ENCODE results near the gene PBLD.
A peak's percentile ranks its signal among the peaks of the same experiment; 100 is the strongest.
"Not testable (repeated sequence)": the region's sequence is repeated elsewhere in the genome, so short reads cannot be mapped to it uniquely, and the experiment has no call there.

PBLD gene

GRCh38 chr10:68327889-68328786 lies 4.6 kb downstream of the PBLD start:
- peaks cover 2% of the 10 kb centered on the region for H3K79me1 ChIP-seq (ENCODE audit: low read length)
- no peak overlapping the region for H4K8ac ChIP-seq (ENCODE audit: low read depth, low read length)
- H2AK5ac ChIP-seq (ENCODE audit: low read length), result no peak overlapping the region
- no peak overlapping the region for H3K23ac ChIP-seq (ENCODE audit: low read length)
- H3K4me2 ChIP-seq (ENCODE audit: low read length), result no peak overlapping the region
- no peaks in the 10 kb centered on the region for H3K36me3 ChIP-seq (ENCODE audit: control insufficient read depth, insufficient read depth, low read length)
- no CpG with 5 or more reads among the region's 4 CpGs for WGBS (ENCODE audit: extremely low coverage, insufficient coverage, low lambda C conversion rate)
- H3K4ac ChIP-seq (ENCODE audit: low read depth, low read length), result no peak overlapping the region
- no peaks in the 10 kb centered on the region for H3K4me1 ChIP-seq (ENCODE audit: control insufficient read depth, low read depth, low read length)
- peaks cover 12% of the 10 kb centered on the region for H3K79me2 ChIP-seq (ENCODE audit: control insufficient read depth, insufficient read depth, low read length)
- H2BK5ac ChIP-seq (ENCODE audit: low read length), result no peak overlapping the region
- no peak overlapping the region for H3K27ac ChIP-seq (ENCODE audit: low read depth, low read length)
- H3K4me3 ChIP-seq (ENCODE audit: low read length), result no peak overlapping the region
- no peak overlapping the region for H3K18ac ChIP-seq (ENCODE audit: low read length)
- peak; percentile 70 for DNase-seq
- H3K56ac ChIP-seq (ENCODE audit: low read length), result no peak overlapping the region
- no peak overlapping the region for H2BK15ac ChIP-seq (replicated peaks; ENCODE audit: low read depth)
- no peaks in the 10 kb centered on the region for H3K27me3 ChIP-seq (ENCODE audit: insufficient read depth, low read length, poor library complexity)
- H2BK120ac ChIP-seq (ENCODE audit: low read depth, low read length), result no peak overlapping the region
- H4K5ac ChIP-seq (ENCODE audit: low read length), result no peak overlapping the region
- H3K9ac ChIP-seq (ENCODE audit: low read length), result no peak overlapping the region

DNA sequence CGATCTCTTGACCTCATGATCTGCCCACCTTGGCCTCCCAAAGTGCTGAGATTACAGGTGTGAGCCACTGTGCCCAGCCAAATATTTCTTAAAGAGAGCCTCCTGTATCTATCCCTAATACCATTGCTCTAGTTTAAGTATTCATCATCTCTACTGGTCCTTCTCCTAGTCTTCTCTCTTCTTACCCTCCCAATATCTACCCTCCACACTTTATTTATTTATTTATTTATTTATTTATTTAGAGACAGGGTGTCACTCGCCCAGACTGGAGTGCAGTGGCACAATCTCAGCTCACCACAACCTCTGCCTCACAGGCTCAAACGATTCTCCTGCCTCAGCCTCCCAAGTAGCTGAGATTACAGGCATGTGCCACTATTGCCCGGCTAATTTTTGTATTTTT lies 8.3 kb downstream of the PBLD start:
- not testable (repeated sequence) for H4K8ac ChIP-seq (ENCODE audit: low read depth, low read length); H3K23ac ChIP-seq (ENCODE audit: low read length); H2BK15ac ChIP-seq (replicated peaks; ENCODE audit: low read depth); H2AK5ac ChIP-seq (ENCODE audit: low read length); H2BK120ac ChIP-seq (ENCODE audit: low read depth, low read length); H3K4ac ChIP-seq (ENCODE audit: low read depth, low read length); H4K5ac ChIP-seq (ENCODE audit: low read length); DNase-seq; H2BK5ac ChIP-seq (ENCODE audit: low read length); H3K27ac ChIP-seq (ENCODE audit: low read depth, low read length); H3K79me1 ChIP-seq (ENCODE audit: low read length); H3K18ac ChIP-seq (ENCODE audit: low read length); H3K4me2 ChIP-seq (ENCODE audit: low read length); H3K4me1 ChIP-seq (ENCODE audit: control insufficient read depth, low read depth, low read length); H3K9ac ChIP-seq (ENCODE audit: low read length); H3K79me2 ChIP-seq (ENCODE audit: control insufficient read depth, insufficient read depth, low read length); H3K56ac ChIP-seq (ENCODE audit: low read length); H3K36me3 ChIP-seq (ENCODE audit: control insufficient read depth, insufficient read depth, low read length); H3K27me3 ChIP-seq (ENCODE audit: insufficient read depth, low read length, poor library complexity); H3K4me3 ChIP-seq (ENCODE audit: low read length)
- no CpG with 5 or more reads among the region's 4 CpGs for WGBS (ENCODE audit: extremely low coverage, insufficient coverage, low lambda C conversion rate)

- Histone ChIP-seq H3K4me2 (ENCODE audit: low read length) (no peak overlapping the region), H2BK120ac (ENCODE audit: low read depth, low read length) (no peak overlapping the region), H4K8ac (ENCODE audit: low read depth, low read length) (no peak overlapping the region), H3K4me3 (ENCODE audit: low read length) (no peak overlapping the region), H2AK5ac (ENCODE audit: low read length) (no peak overlapping the region), H3K4ac (ENCODE audit: low read depth, low read length) (no peak overlapping the region), H3K56ac (ENCODE audit: low read length) (no peak overlapping the region), H4K5ac (ENCODE audit: low read length) (no peak overlapping the region), H3K36me3 (ENCODE audit: control insufficient read depth, insufficient read depth, low read length) (no peaks in the 10 kb centered on the region), H3K27me3 (ENCODE audit: insufficient read depth, low read length, poor library complexity) (no peaks in the 10 kb centered on the region), H3K9ac (ENCODE audit: low read length) (no peak overlapping the region), H3K27ac (ENCODE audit: low read depth, low read length) (no peak overlapping the region), H3K79me2 (ENCODE audit: control insufficient read depth, insufficient read depth, low read length) (no peaks in the 10 kb centered on the region), H3K23ac (ENCODE audit: low read length) (no peak overlapping the region), H2BK5ac (ENCODE audit: low read length) (no peak overlapping the region), H3K18ac (ENCODE audit: low read length) (no peak overlapping the region), H2BK15ac (replicated peaks; ENCODE audit: low read depth) (no peak overlapping the region), H3K4me1 (ENCODE audit: control insufficient read depth, low read depth, low read length) (no peaks in the 10 kb centered on the region), H3K79me1 (ENCODE audit: low read length) (no peaks in the 10 kb centered on the region)
- no peak for DNase-seq
- no CpG with 5 or more reads among the region's 1 CpG for WGBS (ENCODE audit: extremely low coverage, insufficient coverage, low lambda C conversion rate)
Measured at GRCh38 chr10:68318331-68319059, 14.2 kb downstream of the PBLD start.

DNA sequence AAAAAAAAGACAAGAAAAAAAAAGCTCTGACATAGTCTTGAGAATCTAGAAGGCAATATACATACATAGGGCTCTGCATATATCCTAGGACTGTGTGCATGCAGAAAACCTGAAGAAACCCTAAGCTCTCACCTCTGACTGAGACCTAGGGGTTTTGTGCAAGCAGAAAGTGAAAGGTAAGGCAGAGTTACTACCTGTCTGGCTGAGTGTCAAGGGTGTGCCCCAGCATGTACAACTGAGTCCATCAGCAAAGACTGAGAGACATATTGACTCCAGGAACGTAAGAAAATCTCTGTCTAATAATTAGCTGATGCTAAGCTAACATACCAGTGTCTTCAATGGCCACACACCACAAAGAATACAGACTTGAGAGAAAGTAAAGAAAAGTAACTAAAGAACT lies 17.1 kb downstream of the PBLD start:
- H3K4ac ChIP-seq (ENCODE audit: low read depth, low read length), result no peak overlapping the region

GRCh38 chr10:68314930-68315329 lies 17.8 kb downstream of the PBLD start:
- not testable (repeated sequence) for H4K5ac ChIP-seq (ENCODE audit: low read length); H3K36me3 ChIP-seq (ENCODE audit: control insufficient read depth, insufficient read depth, low read length); H3K27me3 ChIP-seq (ENCODE audit: insufficient read depth, low read length, poor library complexity); H3K4me1 ChIP-seq (ENCODE audit: control insufficient read depth, low read depth, low read length); H2BK120ac ChIP-seq (ENCODE audit: low read depth, low read length); H3K79me1 ChIP-seq (ENCODE audit: low read length); H3K4me2 ChIP-seq (ENCODE audit: low read length); H3K27ac ChIP-seq (ENCODE audit: low read depth, low read length); H3K18ac ChIP-seq (ENCODE audit: low read length); H3K79me2 ChIP-seq (ENCODE audit: control insufficient read depth, insufficient read depth, low read length); H3K23ac ChIP-seq (ENCODE audit: low read length); H4K8ac ChIP-seq (ENCODE audit: low read depth, low read length); H2BK5ac ChIP-seq (ENCODE audit: low read length); DNase-seq; H3K56ac ChIP-seq (ENCODE audit: low read length); H3K4me3 ChIP-seq (ENCODE audit: low read length); H2BK15ac ChIP-seq (replicated peaks; ENCODE audit: low read depth); H3K4ac ChIP-seq (ENCODE audit: low read depth, low read length); H2AK5ac ChIP-seq (ENCODE audit: low read length); H3K9ac ChIP-seq (ENCODE audit: low read length)
- no CpG with 5 or more reads among the region's 6 CpGs for WGBS (ENCODE audit: extremely low coverage, insufficient coverage, low lambda C conversion rate)

More for the DNA sequence above, 17.1 kb downstream of the PBLD start:
- Histone ChIP-seq H2BK5ac (ENCODE audit: low read length) (no peak overlapping the region), H3K4me2 (ENCODE audit: low read length) (no peak overlapping the region), H3K9ac (ENCODE audit: low read length) (no peak overlapping the region), H2BK120ac (ENCODE audit: low read depth, low read length) (no peak overlapping the region), H2BK15ac (replicated peaks; ENCODE audit: low read depth) (no peak overlapping the region), H3K56ac (ENCODE audit: low read length) (no peak overlapping the region), H3K79me1 (ENCODE audit: low read length) (no peaks in the 10 kb centered on the region), H3K27ac (ENCODE audit: low read depth, low read length) (no peak overlapping the region), H4K5ac (ENCODE audit: low read length) (no peak overlapping the region), H3K36me3 (ENCODE audit: control insufficient read depth, insufficient read depth, low read length) (no peaks in the 10 kb centered on the region), H2AK5ac (ENCODE audit: low read length) (no peak overlapping the region), H4K8ac (ENCODE audit: low read depth, low read length) (no peak overlapping the region), H3K4me1 (ENCODE audit: control insufficient read depth, low read depth, low read length) (no peaks in the 10 kb centered on the region), H3K79me2 (ENCODE audit: control insufficient read depth, insufficient read depth, low read length) (no peaks in the 10 kb centered on the region), H3K23ac (ENCODE audit: low read length) (no peak overlapping the region), H3K4me3 (ENCODE audit: low read length) (no peak overlapping the region), H3K27me3 (ENCODE audit: insufficient read depth, low read length, poor library complexity) (no peaks in the 10 kb centered on the region), H3K18ac (ENCODE audit: low read length) (no peak overlapping the region)
- no peak for DNase-seq
- WGBS (ENCODE audit: extremely low coverage, insufficient coverage, low lambda C conversion rate), result no CpG with 5 or more reads among the region's 1 CpG
